Retinal pigment epithelial cell (primary cell): ENCODE results near the gene NEDD4L.
"Not testable (repeated sequence)": the region's sequence is repeated elsewhere in the genome, so short reads cannot be mapped to it uniquely, and the experiment has no call there.

Experiments
- DNase-seq: peaks from one replicate; pipeline ENCODE4 v3.0.0-alpha.2; 2010; ENCODE audit warnings: low read depth
- H3K4me3 ChIP-seq: 2 replicates; pipeline ENCODE4 v1.5.1; 2011; ENCODE audit warnings: mild to moderate bottlenecking, low read length, control low read depth, moderate library complexity
- TF ChIP-seq, protein P1 (sequence below): conservative IDR thresholded peaks from 2 replicates; pipeline ENCODE4 v1.5.1; 2011; ENCODE audit warnings: low read depth, low read length, control low read depth, inconsistent platforms

NEDD4L gene

DNA sequence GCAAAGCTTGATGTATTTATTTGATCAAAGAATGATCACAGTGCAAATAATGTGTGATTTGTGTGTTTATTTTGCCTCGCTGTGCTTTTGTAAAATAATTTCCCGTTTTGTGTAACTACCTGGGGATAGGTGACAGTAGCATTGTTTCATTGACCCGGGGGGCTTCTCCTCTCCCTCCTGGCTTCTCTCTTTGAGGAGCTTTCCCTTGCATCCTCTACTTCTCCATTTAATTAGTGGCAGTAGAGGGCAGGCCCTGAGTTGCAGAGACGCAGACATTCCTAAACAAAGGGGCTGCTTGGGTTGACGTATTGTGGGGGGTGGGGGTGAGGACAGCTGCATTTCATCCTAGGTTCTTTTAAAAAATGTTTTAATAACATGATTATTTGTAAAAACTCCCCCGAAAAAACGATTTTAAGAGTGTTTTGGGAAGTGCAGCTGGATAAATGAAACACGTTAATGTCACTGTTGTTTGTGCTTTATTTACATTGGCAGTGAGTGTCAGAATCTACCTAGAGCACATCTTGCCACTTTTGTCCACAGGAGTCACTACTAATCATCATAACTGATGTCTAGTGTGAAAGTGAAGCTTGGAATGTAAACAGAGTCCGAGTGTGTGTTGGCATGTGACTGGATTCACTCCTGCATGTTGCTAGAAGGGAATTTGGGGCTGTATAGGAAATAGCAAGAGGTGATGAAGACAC, 2.2 kb downstream of the NEDD4L start:
- no peak for DNase-seq
- H3K4me3 ChIP-seq: peak overlapping the region; percentile 91
- TF ChIP-seq, protein P1, sequence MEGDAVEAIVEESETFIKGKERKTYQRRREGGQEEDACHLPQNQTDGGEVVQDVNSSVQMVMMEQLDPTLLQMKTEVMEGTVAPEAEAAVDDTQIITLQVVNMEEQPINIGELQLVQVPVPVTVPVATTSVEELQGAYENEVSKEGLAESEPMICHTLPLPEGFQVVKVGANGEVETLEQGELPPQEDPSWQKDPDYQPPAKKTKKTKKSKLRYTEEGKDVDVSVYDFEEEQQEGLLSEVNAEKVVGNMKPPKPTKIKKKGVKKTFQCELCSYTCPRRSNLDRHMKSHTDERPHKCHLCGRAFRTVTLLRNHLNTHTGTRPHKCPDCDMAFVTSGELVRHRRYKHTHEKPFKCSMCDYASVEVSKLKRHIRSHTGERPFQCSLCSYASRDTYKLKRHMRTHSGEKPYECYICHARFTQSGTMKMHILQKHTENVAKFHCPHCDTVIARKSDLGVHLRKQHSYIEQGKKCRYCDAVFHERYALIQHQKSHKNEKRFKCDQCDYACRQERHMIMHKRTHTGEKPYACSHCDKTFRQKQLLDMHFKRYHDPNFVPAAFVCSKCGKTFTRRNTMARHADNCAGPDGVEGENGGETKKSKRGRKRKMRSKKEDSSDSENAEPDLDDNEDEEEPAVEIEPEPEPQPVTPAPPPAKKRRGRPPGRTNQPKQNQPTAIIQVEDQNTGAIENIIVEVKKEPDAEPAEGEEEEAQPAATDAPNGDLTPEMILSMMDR: no peak

DNA sequence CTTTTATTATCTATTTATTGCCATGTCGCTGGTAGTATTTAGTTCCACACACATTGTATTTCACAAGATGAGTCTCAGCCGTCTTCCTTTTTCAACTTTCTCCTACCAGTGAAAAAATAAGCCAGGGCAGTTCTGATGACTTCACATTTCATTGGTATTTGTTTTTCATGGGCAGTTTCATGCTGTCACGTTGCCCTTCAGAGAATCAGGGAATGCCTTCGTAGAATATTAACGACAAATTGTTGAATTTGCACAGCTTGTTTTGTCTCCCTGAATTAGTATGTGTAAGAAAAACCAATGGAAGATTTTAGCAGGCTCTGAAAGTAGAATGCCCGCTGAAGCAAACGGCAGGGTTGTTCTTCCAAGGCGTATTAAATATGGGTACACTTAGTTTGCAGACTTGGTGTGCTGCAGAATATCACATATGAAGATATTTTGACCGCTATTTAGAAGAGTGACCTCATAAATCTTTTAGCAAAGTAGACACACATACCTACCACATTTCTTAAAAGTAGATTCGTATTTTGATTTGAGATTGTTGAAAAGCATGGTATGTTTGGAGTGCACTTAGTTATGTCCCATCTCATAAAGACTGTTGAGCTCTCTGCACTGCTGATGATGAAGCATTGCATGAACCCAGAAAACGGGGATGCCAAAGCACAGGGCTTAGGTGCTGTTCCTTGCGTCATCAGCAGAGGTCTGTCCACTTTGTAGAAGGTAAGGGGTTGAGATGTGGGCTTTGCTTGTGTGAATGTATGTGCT, 2.9 kb downstream of the NEDD4L start:
- TF ChIP-seq, protein P1: peak; percentile 29
- no peak for DNase-seq

DNA sequence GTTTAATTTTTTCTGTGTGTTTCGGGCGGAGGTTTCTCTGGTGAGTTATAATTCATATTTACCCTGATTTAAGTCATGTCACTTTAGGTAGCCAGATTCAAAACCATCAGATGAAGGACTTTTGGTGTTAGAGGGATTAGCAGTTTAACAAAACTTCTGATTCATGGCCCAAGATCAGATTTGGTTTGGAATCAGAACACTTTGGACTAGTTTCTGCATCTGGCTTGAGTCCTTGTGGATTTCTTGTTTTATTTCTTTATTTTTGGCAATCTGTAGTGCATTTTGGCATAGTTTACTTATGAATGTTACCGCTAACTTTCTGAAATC, 3.5 kb downstream of the NEDD4L start:
- H3K4me3 ChIP-seq: no peak overlapping the region
- TF ChIP-seq, protein P1: no peak
- DNase-seq: no peak

More for the DNA sequence above, 2.9 kb downstream of the NEDD4L start:
- peak overlapping the region; percentile 91 for H3K4me3 ChIP-seq

DNA sequence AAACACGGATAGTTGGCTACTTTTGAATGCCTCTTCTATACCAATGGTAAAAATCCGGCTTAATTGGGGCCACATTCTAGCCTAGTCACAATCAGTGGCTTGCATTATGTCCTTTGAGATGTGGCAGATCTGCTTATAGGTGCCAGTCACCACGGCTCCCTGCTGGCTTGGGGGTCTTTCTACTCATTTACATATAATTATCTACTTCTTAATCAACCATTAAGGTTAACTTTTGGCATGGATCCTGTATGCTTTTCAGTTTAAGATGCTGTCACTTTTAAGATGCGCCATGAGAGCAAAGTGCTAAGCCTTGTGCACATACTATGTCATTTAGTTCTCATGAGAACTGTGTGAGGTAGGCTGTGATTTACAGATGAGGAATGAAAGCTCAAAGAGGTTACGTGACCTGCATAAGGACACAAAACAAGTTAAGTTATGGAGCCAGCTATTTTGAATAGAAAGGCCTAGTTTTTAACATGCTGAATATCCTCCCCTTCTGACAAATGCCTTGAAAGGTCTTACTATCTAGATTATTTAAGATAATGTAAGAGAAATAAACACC, 4.1 kb downstream of the NEDD4L start:
- TF ChIP-seq, protein P1: no peak
- no peak overlapping the region for H3K4me3 ChIP-seq
- DNase-seq: no peak

DNA sequence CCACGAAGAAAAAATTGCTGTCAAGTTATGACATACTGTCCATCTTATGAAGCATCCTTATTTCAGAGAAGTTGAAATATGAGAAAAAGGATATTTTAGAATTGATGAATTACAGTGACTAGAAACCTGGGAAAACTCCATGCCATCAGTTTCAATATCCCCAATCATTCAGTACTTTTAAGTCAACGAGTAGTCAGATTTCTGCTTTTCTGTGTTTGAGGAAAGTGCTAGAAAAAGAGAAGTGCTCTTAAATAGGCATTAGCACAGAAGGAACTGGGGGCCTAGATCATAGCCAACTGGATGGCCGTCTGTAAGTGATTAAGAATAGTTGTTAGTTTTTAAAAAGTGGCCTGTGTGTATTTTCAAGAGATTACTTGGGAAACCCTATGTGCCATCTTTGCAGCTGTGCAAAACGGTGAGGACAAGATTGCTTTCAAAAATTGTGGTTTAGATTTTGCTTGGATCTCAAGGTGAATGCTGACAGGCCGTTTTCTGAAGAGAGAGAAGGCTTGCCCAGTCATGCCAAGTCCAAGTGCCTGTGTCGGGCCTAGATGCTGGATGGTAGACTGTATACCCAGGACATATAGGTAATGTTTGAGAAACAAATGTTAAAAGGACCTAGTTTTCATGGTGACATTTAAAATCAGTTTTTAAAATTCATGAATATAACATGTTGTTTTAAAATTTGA, 5.1 kb downstream of the NEDD4L start:
- TF ChIP-seq, protein P1: no peak
- no peak for DNase-seq
- H3K4me3 ChIP-seq: no peak overlapping the region

DNA sequence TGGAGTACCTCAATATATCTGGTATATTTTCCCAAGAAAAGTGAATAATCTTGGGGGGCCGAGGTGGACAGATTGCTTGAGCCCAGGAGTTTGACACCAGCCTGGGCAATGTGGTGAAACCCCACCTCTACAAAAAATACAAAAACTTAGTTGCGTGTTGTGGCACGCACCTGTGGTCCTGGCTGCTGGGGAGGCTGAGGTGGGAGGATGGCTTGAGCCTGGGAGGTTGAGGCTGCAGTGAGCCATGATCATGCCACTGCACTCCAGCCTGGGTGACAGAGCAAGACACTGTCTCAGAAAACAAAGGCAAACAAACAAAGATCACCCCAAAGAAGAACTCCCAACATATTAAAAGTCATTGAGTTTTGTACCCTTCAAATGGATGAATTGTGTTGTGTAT, 6.9 kb downstream of the NEDD4L start:
- H3K4me3 ChIP-seq, DNase-seq: not testable (repeated sequence)

DNA sequence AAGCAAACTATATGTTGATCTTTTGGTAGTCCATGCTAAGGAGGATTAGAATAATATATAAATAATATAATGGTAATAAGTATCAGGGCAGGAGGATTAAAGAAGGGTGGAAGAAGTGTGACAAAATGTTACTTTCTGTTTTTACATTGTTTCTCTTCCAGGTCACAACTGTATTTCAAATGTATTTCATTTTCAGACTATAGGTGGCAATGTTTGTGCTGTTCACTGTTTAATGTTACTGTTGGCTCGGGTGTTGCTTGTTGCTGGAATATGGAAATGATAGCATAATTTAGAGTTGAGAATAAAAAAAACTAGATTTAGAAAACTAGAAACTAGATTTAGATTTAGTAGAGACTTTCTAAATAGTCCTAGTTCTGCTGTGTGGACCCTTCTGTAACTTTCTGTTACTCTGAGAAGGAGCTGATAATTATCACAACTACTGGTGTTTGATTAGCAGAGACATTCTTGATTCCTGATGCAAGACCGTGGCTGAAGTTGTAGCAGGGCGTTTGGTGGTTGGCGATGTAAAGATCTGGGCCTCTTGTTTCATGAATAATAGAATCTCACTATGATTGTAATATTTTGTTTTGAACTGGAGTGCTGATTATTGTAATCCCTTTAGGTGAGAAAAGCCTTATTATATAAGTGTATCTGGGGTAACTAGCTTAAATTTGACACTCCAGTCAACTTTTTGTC, 7.9 kb downstream of the NEDD4L start:
- H3K4me3 ChIP-seq: no peak overlapping the region
- no peak for DNase-seq

More for the DNA sequence above, 7.9 kb downstream of the NEDD4L start:
- TF ChIP-seq, protein P1: peak; percentile 49
